HG03095 (cell line): Measurements from ENCODE around the gene GTF2H1.

Experiments used
- ATAC-seq: cut with Tn5 transposase; IDR thresholded peaks from one replicate; pipeline ENCODE4 v1.9.1; 2021; ENCODE audit warnings: moderate library complexity; ENCODE audit not compliant: unreplicated experiment

GTF2H1 gene

GRCh38 chr11:18321969-18322711, at the start of gene GTF2H1, which contains the start of gene HPS5:
Gene GTF2H1 (plus strand): TSS chr11:18322567. CDS start chr11:18333075, 10,508 bp downstream.
Gene HPS5 (minus strand): TSS chr11:18322140. CDS start chr11:18317858, 4,282 bp downstream.
- ATAC-seq: peak; percentile 82

DNA sequence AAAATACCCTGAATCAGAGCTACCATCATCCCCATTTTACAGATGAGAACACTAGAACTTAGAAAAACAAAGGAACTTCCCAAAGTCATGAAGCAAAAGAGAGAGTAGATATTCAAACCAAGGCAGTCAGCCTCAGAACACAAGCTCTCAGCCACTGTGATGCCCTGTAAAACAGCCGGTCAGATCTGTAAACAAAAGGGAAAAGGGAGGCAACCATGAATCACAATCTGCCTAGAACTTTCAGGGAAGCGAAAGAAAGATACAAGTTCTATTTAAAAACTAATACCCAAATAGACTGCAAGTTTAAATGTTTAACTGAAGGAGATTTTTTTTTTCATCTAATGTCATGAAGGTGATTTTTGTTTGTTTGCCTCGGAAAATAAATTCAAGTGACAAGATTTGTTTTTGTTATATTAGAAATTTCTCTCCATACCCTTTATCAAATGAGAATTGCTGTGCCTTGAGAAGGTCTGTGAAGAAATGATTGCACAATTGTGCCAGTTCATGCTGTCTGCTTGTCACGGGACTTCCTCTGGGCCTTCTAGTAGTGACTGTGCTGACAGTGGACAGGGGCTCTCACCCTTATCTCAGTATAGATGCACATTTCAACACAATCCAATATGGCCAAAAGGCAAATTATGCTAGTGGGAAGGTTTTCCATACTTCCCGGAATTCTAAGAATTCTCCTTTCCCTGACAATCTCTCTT, 44.6 kb upstream of the GTF2H1 start:
- ATAC-seq: no peak

DNA sequence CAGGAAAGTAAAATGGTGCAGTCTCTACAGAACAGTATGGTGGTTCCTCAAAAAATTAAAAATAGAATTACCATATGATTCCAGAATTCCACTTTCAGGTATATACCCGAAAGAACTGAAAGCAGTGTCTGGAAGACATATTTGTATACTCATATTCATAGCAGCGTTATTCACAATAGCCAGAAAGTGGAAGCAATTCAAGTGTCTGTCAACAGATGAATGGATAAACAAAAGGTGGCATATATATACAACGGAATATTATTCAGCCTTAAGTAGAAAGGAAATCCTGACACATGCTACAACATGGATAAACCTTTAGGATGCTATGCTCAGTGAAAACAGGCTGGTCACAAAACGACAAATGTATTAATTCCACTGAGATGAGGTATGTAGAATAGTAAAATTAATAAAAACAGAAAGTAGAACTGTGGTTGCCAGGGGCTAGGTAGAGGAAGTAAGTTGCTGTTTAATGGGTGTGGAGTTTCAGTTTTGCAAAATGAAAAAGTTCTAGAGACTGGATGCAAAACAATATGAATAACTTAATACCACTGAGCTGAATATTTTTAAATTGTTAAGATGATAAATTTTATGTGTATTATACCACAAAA, 41.8 kb upstream of the GTF2H1 start:
- ATAC-seq: peak; percentile 94

GRCh38 chr11:18282626-18283025, 39.7 kb upstream of the GTF2H1 start:
- no peak for ATAC-seq

- no peak for ATAC-seq
These were observed 36.5 kb upstream of the GTF2H1 start for GRCh38 chr11:18285841-18286240.

DNA sequence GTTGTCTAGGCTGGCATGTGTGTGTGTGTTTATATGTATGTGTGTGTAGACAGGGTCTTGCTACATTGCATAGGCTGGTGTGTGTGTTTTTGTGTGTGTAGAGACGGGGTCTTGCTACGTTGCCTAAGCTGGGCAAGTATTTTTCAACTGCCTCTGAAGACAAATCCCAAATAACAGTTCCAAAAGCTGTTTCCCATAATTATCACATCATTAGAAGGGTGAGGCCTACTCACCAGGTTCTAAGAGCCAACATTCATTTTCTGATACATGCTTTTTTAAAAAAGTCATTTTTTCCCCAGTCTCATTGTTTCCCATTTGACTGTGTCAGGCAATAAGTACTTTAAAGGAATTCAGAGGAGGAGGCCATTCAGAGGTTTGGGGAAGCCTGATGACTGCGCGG, 33.5 kb upstream of the GTF2H1 start:
- ATAC-seq: no peak

DNA sequence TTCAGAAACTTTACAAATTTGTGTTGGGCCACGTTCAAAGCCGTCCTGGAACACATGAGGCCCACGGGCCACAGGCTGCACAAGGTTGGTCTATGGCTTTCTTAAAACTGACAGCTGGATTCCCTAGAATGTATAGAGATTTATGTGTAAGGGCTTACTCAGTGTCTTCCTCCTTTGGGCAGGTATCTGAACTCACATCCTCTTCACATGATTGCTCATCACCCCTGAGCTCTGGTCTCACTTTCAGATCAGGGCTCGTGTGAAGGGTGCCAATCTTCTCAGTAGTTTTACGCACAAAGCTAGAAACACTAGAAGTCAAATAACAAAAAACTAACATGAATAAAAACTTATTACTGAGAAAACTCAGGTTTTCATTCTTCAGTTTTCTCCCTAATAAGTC, 27.5 kb upstream of the GTF2H1 start:
- no peak for ATAC-seq

DNA sequence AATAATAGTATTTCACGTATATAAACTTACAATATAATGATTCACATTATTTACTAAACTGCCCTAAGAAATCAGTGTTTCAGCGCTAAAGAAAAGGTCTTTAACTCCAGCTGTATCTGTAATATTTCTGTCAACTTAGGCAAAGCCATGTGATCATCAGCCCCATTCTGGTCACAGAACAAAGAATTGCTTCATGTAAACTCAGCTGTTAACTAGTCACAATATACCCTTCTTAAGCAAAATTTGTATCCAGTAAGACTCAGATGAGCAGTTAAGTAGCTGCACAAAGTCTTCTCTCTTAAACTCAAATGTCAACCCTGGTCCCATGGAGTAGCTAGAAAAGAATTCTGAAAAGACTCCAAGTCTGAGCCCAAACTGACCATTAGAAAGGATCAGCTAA, 27.1 kb upstream of the GTF2H1 start:
- ATAC-seq: no peak

DNA sequence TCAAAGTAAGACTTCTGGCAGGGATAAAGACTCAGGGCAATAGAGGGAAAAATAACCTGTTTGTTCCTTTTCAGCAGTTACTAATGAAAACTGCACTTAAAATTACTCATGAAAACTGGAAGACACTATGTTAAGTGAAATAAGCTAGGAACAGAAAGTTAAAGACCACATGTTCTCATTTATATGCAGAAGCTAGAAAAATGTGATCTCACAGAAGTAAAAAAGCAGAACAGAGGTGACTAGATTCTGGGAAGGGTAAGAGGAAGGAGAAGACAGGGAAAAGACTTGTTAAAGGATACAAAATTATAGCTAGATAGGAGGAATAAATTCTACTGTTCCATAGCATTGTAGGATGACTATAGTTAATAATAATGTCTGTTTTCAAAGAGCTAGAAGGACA, 22.6 kb upstream of the GTF2H1 start:
- no peak for ATAC-seq

DNA sequence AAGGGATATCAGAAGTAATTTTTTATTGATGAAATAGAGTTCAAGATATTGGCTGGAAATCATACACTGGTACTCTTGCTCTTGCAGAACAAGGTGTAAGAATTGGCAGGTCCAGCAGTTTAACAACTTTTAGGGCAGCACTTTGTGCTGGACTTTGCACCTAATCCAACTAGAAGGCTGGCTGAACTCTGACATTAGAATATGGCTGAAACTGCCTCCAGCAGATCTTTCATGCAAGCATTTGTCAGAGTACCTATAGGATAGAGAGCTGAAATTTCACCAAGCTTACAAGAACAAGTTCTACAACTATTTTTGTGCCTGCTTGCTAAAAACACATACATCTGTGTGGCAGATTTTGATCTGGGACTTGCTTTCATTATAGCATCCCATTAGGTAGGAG, 17.6 kb upstream of the GTF2H1 start:
- ATAC-seq: no peak

GRCh38 chr11:18307461-18308139, 14.8 kb upstream of the GTF2H1 start:
- no peak for ATAC-seq

- no peak for ATAC-seq
These were observed 14.1 kb upstream of the GTF2H1 start for GRCh38 chr11:18308242-18308641.

DNA sequence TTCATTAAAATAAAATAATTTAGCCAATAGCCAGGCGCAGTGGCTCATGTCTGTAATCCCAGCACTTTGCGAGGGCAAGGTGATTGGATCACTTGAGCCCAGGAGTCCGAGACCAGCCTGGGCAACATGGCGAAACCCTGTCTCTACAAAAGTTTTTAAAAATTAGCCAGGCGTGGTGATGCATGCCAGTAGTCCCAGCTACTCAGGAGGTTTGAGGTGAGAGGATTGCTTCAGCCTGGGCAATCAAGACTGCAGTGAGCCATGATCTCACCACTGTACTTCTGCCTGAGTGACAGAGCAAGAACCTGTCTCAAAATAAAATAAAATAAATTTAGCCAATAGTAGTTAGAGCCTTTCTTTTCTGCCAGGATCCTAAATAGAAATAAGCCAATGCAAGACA, 12.7 kb upstream of the GTF2H1 start:
- no peak for ATAC-seq

- peak; percentile 43 for ATAC-seq
These were observed 11.5 kb upstream of the GTF2H1 start for GRCh38 chr11:18310800-18311340.

- no peak for ATAC-seq
These were observed 10.4 kb upstream of the GTF2H1 start for GRCh38 chr11:18312012-18312411.

GRCh38 chr11:18312663-18313420, 9.5 kb upstream of the GTF2H1 start:
- no peak for ATAC-seq

GRCh38 chr11:18313965-18314763, 8.2 kb upstream of the GTF2H1 start:
- ATAC-seq: no peak

DNA sequence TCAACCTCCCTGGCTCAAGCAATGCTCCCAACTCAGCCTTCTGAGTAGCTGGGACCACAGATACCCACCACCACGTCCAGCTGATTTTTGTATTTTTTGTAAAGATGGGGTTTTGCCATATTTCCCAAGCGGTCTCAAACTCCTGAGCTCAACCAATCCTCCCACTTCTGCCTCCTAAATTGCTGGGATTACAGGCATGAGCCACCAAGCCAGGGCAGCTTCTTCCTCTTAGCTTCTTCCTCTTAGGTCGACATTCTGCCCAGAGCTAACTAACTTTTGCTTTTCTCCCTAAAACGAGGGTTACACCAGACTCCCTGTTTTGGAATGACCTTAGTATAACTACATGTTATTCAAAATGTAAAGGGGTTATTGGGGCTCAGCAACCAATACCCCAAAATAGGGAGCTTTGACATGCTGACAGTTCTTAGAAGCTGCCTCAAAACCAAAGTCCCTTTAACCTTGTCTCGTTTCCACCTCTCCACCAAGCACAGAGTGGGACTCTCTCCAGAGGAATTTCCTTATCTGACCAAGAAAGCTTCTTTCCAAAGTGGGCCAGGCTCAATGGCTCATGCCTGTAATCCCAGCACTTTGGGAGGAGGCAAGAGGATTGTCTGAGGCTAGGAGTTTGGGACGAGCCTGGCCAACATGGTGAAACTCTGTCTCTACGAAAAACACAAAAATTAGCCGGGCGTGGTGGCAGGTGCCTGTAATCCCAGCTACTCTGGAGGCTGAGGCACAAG, 7.4 kb upstream of the GTF2H1 start:
- no peak for ATAC-seq

DNA sequence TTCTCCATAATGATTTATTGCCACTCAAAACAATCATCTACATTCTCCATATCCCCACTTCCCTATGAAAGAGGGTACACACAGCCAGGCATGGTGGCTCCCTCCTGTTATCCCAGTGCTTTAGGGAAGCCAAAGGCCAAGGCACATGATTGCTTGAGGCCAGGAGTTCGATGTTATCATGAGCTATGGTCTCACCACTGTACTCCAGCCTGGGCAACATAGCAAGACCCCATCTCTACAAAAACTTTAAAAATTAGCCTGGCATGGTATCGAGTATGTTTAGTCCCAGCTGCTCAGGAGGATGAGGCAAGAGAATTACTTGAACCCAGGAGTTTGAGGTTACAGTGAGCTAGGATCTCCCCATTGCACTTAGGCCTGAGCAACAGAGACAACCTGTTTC, 6.5 kb upstream of the GTF2H1 start:
- no peak for ATAC-seq
